AG04449 (cell line): ENCODE data around the gene TTC27.

Experiments used
- CTCF ChIA-PET: fragments of 350-600 bp; formaldehyde crosslinking; extraction: SDS; loops from one replicate; lab custom pipeline; 2021; ENCODE audit warnings: antibody characterized with exemption; lab: Yijun Ruan, JAX
- POLR2A ChIA-PET: fragments of 400-600, 350-600 bp; formaldehyde crosslinking; extraction: SDS; loops from one replicate; lab custom pipeline; 2020; ENCODE audit warnings: antibody characterized with exemption, inconsistent platforms; lab: Yijun Ruan, JAX
- DNase-seq: peaks from one replicate; pipeline ENCODE4 v3.0.0-alpha.2; 2010; ENCODE audit warnings: low read depth, low spot score
- H3K4me3 ChIP-seq: 2 replicates; pipeline ENCODE4 v1.5.1; 2011; ENCODE audit warnings: low read depth, mild to moderate bottlenecking, control low read depth, low read length
- CTCF ChIP-seq: IDR thresholded peaks from one replicate; pipeline ENCODE4 v1.5.1; 2011; ENCODE audit warnings: mild to moderate bottlenecking, moderate library complexity, low read length, control low read depth, inconsistent platforms; ENCODE audit not compliant: insufficient read depth; ENCODE audit errors: missing control alignments

The TTC27 gene

GRCh38 chr2:32820088-32820487, 192.2 kb downstream of the TTC27 start:
- no peak for TF ChIP-seq CTCF
- DNase-seq, result no peak
- CTCF ChIA-PET, result no interaction called here
- no peak overlapping the region for H3K4me3 ChIP-seq
- POLR2A ChIA-PET, result no interaction called here

DNA sequence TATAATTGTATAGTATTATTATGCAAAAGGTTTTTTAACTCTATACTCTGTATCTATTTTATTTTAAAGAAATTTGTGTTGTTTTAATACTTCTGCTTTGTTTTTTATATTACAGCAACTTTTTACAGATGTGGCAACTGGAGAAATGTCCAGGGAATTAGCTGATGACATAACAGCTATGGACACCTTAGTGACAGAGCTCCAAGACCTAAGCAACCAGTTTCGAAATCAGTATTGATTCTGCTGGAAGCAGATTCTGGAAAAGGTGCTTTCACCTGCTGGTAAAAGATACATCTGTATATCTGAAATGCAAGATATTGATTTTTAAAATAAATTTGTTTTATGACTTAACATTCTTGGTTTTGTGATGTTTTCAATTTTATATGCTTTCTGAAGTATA, 192.9 kb downstream of the TTC27 start:
- DNase-seq, result no peak
- H3K4me3 ChIP-seq, result no peak overlapping the region
- POLR2A ChIA-PET, result no interaction called here
- CTCF ChIA-PET, result no interaction called here
- TF ChIP-seq CTCF, result no peak

- no peak overlapping the region for H3K4me3 ChIP-seq
- DNase-seq, result no peak
- CTCF ChIA-PET, result interaction anchor here (1.0 to 2.6 kb wide), 4 partner anchors 8 to 209 kb away, joined by 3 to 6 read pairs (median 4); no protein-coding TSS in a partner anchor
- TF ChIP-seq CTCF, result no peak
- POLR2A ChIA-PET, result no interaction called here
Observed at GRCh38 chr2:32824070-32824809, 196.4 kb downstream of the TTC27 start.

- TF ChIP-seq CTCF, result no peak
- ChIA-PET CTCF (no interaction called here), POLR2A (no interaction called here)
- DNase-seq, result no peak
- no peak overlapping the region for H3K4me3 ChIP-seq
Observed at GRCh38 chr2:32825291-32825712, 197.5 kb downstream of the TTC27 start.

GRCh38 chr2:32830196-32830595, 202.3 kb downstream of the TTC27 start:
- no peak for TF ChIP-seq CTCF
- POLR2A ChIA-PET, result no interaction called here
- no peak for DNase-seq
- no peak overlapping the region for H3K4me3 ChIP-seq
- CTCF ChIA-PET, result no interaction called here

DNA sequence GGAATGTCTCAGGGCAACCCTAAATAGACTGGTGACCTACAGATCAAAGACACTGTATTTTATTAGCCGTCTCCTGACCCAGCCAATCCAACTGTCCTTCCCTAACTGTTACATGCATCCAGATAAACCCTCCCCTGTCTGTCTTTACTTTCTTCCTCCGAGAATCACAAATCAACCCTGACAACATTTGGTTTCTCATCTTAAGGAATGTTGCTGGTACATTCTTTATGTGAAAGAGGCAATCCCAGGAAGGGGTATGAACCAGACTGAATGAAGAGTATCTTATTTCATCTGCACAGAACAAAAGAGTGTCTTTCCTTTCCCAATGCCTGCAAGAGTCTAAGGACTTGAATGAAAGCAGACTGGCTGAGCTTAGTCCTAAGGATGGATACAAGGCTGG, 205.0 kb downstream of the TTC27 start:
- no peak for TF ChIP-seq CTCF
- peak; percentile 49 for DNase-seq
- POLR2A ChIA-PET, result no interaction called here
- no peak overlapping the region for H3K4me3 ChIP-seq
- CTCF ChIA-PET, result interaction anchor here (1.3 to 2.1 kb wide), 2 partner anchors 10 to 19 kb away, joined by 3 to 6 read pairs; no protein-coding TSS in a partner anchor
